Neural cell (in vitro differentiated cells): ENCODE data around the gene JUNB. TPM values are rescaled to one million over a fixed set of nuclear protein-coding genes. Genes with fewer than 3 reads are reported as not detected.

Experiments
- H2AFZ ChIP-seq: fragments of 200-600, 300-800 bp; sonication (generic), shearing (Covaris generic); 2 replicates; pipeline ENCODE4 v1.6.0; 2014; ENCODE audit warnings: low read depth, mild to moderate bottlenecking, antibody characterized with exemption, low read length, moderate library complexity
- H3F3A ChIP-seq: fragments of 200-600 bp; shearing (Covaris generic); 2 replicates; pipeline ENCODE4 v1.6.1; 2016; ENCODE audit warnings: mild to moderate bottlenecking, moderate library complexity, mixed read lengths, antibody characterized with exemption, low read length; ENCODE audit not compliant: insufficient read depth, poor library complexity, severe bottlenecking
- H3K27ac ChIP-seq: fragments of 200-600, 300-800 bp; sonication (generic), shearing (Covaris generic); 2 replicates; pipeline ENCODE4 v1.5.1; 2014; ENCODE audit warnings: mild to moderate bottlenecking, low read length, moderate library complexity
- H3K27me3 ChIP-seq: fragments of 300-800, 200-600 bp; sonication (generic), shearing (Covaris generic); 2 replicates; pipeline ENCODE4 v1.6.0; 2014; ENCODE audit warnings: mild to moderate bottlenecking, low read depth, low read length, moderate library complexity; ENCODE audit not compliant: insufficient read depth
- H3K36me3 ChIP-seq: fragments of 300-800, 200-600 bp; sonication (generic), shearing (Covaris generic); 2 replicates; pipeline ENCODE4 v1.5.1; 2014; ENCODE audit warnings: mild to moderate bottlenecking, antibody characterized with exemption, low read length, moderate library complexity; ENCODE audit not compliant: insufficient read depth
- H3K4me2 ChIP-seq: fragments of 300-800, 200-600 bp; sonication (generic), shearing (Covaris generic); 2 replicates; pipeline ENCODE4 v1.6.0; 2014; ENCODE audit warnings: mild to moderate bottlenecking, low read length
- H3K4me3 ChIP-seq: fragments of 300-800, 200-600 bp; sonication (generic), shearing (Covaris generic); 2 replicates; pipeline ENCODE4 v1.5.1; 2014; ENCODE audit warnings: mild to moderate bottlenecking, low read length, moderate library complexity
- H3K79me2 ChIP-seq: fragments of 200-600 bp; shearing (Covaris generic); replicated peaks from 2 replicates; pipeline ENCODE4 v1.6.0; 2014; ENCODE audit warnings: mild to moderate bottlenecking, low read length, moderate library complexity; ENCODE audit not compliant: insufficient read depth
- H3K9ac ChIP-seq: fragments of 300-800, 200-600 bp; sonication (generic), shearing (Covaris generic); 2 replicates; pipeline ENCODE4 v1.6.1; 2016; ENCODE audit warnings: mild to moderate bottlenecking, low read length, mixed read lengths
- H3K9me2 ChIP-seq: fragments of 200-600 bp; shearing (Covaris generic); 2 replicates; pipeline ENCODE4 v1.6.1; 2016; ENCODE audit warnings: mild to moderate bottlenecking, low read length, mixed read lengths; ENCODE audit not compliant: insufficient read depth
- H3K9me3 ChIP-seq: fragments of 200-600, 300-800 bp; sonication (generic), shearing (Covaris generic); 2 replicates; pipeline ENCODE4 v1.6.1; 2016; ENCODE audit warnings: mild to moderate bottlenecking, mixed run types, low read length, moderate library complexity, mixed read lengths
- H4K20me1 ChIP-seq: fragments of 200-600 bp; shearing (Covaris generic); 2 replicates; pipeline ENCODE4 v1.6.1; 2016; ENCODE audit warnings: mild to moderate bottlenecking, mixed run types; ENCODE audit not compliant: insufficient read depth
- CTCF ChIP-seq: fragments of 450-650 bp; IDR thresholded peaks from 2 replicates; pipeline ENCODE4 v1.5.1; 2014; ENCODE audit warnings: antibody characterized with exemption, mild to moderate bottlenecking, moderate library complexity; ENCODE audit not compliant: poor library complexity, severe bottlenecking
- EP300 ChIP-seq: fragments of 450-650 bp; conservative IDR thresholded peaks from 2 replicates; pipeline ENCODE4 v1.6.1; 2014; ENCODE audit warnings: antibody characterized with exemption, mild to moderate bottlenecking, moderate library complexity; ENCODE audit not compliant: poor library complexity, severe bottlenecking
- EZH2 ChIP-seq: fragments of 200-600, 300-800 bp; shearing (Covaris generic), sonication (generic); IDR thresholded peaks from 2 replicates; pipeline ENCODE4 v1.6.1; 2014; ENCODE audit warnings: antibody characterized with exemption, low read length, borderline replicate concordance, mild to moderate bottlenecking; ENCODE audit not compliant: insufficient read depth, poor library complexity, severe bottlenecking
- MXI1 ChIP-seq: fragments of 450-650 bp; conservative IDR thresholded peaks from 2 replicates; pipeline ENCODE4 v1.6.1; 2014; ENCODE audit warnings: antibody characterized with exemption, mild to moderate bottlenecking; ENCODE audit not compliant: poor library complexity, severe bottlenecking
- POLR2AphosphoS5 ChIP-seq: IDR thresholded peaks from 2 replicates; pipeline ENCODE4 v1.6.1; 2012
- RAD21 ChIP-seq: fragments of 450-650 bp; conservative IDR thresholded peaks from 2 replicates; pipeline ENCODE4 v1.6.1; 2014; ENCODE audit warnings: antibody characterized with exemption, mild to moderate bottlenecking, moderate library complexity
- REST ChIP-seq: IDR thresholded peaks from 2 replicates; pipeline ENCODE4 v1.6.1; 2012; ENCODE audit warnings: borderline replicate concordance
- SMC3 ChIP-seq: fragments of 450-650 bp; conservative IDR thresholded peaks from 2 replicates; pipeline ENCODE4 v1.6.1; 2014; ENCODE audit warnings: antibody characterized with exemption, mild to moderate bottlenecking, moderate library complexity; ENCODE audit not compliant: poor library complexity
- TAF1 ChIP-seq: IDR thresholded peaks from 2 replicates; pipeline ENCODE4 v1.6.1; 2012; ENCODE audit warnings: low read depth
- polyA plus RNA-seq: library from polyadenylated mRNA; depleted of rRNA; stranded (reverse); fragments of >200 nt; gene quantifications from 2 replicates; pipeline ENCODE4 v1.2.3, GENCODE V29; 2014

Gene JUNB
- polyA plus RNA-seq, 1 donor from 2014 or later: 18.7 TPM

GRCh38 chr19:12778017-12778904 is 13.0 kb upstream of the JUNB start:
- no peaks in the 10 kb centered on the region for H3K79me2 ChIP-seq
- no peaks in the 10 kb centered on the region for H3K9me2 ChIP-seq
- TF ChIP-seq TAF1: peak; percentile 28
- TF ChIP-seq POLR2AphosphoS5: no peak
- TF ChIP-seq SMC3: no peak
- no peaks in the 10 kb centered on the region for H3F3A ChIP-seq
- H3K9ac ChIP-seq: peak overlapping the region; percentile 60
- H3K4me3 ChIP-seq: peak overlapping the region; percentile 61
- no peaks in the 10 kb centered on the region for H3K9me3 ChIP-seq
- no peaks in the 10 kb centered on the region for H3K36me3 ChIP-seq
- peak overlapping the region; percentile 33 for H2AFZ ChIP-seq
- H3K4me2 ChIP-seq: peak overlapping the region; percentile 33
- no peaks in the 10 kb centered on the region for H3K27me3 ChIP-seq
- no peaks in the 10 kb centered on the region for H4K20me1 ChIP-seq
- peak overlapping the region; percentile 22 for H3K27ac ChIP-seq

GRCh38 chr19:12778905-12779161 is 12.5 kb upstream of the JUNB start:
- Histone ChIP-seq H4K20me1 (no peaks in the 10 kb centered on the region), H3K27ac (no peak overlapping the region), H3K9me2 (no peaks in the 10 kb centered on the region), H3K9ac (peak overlapping the region; percentile 60), H3K4me3 (no peak overlapping the region), H3K9me3 (no peaks in the 10 kb centered on the region), H2AFZ (no peak overlapping the region), H3K36me3 (no peaks in the 10 kb centered on the region), H3F3A (no peaks in the 10 kb centered on the region), H3K79me2 (no peaks in the 10 kb centered on the region), H3K4me2 (no peak overlapping the region), H3K27me3 (no peaks in the 10 kb centered on the region)
- TF ChIP-seq SMC3 (no peak), MXI1 (no peak), EZH2 (no peak), EP300 (no peak), POLR2AphosphoS5 (no peak)

- TF ChIP-seq TAF1: no peak
- TF ChIP-seq REST: no peak
- no peak for TF ChIP-seq SMC3
- no peak for TF ChIP-seq MXI1
- no peak for TF ChIP-seq EP300
- TF ChIP-seq RAD21: no peak
- no peak for TF ChIP-seq POLR2AphosphoS5
- no peak for TF ChIP-seq CTCF
- TF ChIP-seq EZH2: no peak
- Histone ChIP-seq H3F3A (no peaks in the 10 kb centered on the region), H3K9me3 (no peaks in the 10 kb centered on the region), H3K79me2 (no peaks in the 10 kb centered on the region), H4K20me1 (no peaks in the 10 kb centered on the region), H2AFZ (no peak overlapping the region), H3K9ac (no peak overlapping the region), H3K27me3 (no peaks in the 10 kb centered on the region), H3K36me3 (no peaks in the 10 kb centered on the region), H3K27ac (no peak overlapping the region), H3K4me3 (no peak overlapping the region), H3K9me2 (no peaks in the 10 kb centered on the region), H3K4me2 (no peak overlapping the region)
These were observed 11.9 kb upstream of the JUNB start for GRCh38 chr19:12779162-12779993.
